AG10803 (cell line): ENCODE data around the gene CHMP6.
"Not testable (repeated sequence)": the region's sequence is repeated elsewhere in the genome, so short reads cannot be mapped to it uniquely, and the experiment has no call there.

ENCODE experiments used
- DNase-seq: peaks from one replicate; pipeline ENCODE4 v3.0.0; 2010; ENCODE audit warnings: low read depth
- H3K4me3 ChIP-seq: 2 replicates; pipeline ENCODE4 v1.5.1; 2011; ENCODE audit warnings: mild to moderate bottlenecking, low read length, control low read depth
- TF ChIP-seq, protein P1 (sequence below): conservative IDR thresholded peaks from 2 replicates; pipeline ENCODE4 v1.5.1; 2011; ENCODE audit warnings: mild to moderate bottlenecking, low read length, control low read depth, inconsistent platforms

The CHMP6 gene

DNA sequence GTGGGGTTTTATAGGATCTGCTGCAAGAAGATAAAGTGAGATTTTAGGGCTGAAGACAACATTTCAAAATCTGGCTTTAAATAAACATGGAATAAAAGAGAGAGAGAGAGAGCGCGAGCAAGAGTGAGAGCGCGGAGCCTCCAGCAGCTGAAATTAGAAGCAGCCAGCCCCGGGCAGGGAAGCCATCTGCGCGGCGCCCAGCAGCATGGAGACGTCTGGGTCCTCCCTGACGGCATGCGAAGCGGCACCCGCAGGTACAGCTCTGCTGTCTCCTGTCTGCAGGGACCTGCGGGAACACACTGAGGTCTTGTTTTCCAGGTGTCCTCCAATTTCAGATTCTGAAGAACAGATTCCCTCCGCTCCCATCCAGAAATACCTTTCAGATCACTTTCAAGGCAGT, 35.4 kb downstream of the CHMP6 start:
- no peak for DNase-seq
- no peak overlapping the region for H3K4me3 ChIP-seq
- TF ChIP-seq, protein P1, sequence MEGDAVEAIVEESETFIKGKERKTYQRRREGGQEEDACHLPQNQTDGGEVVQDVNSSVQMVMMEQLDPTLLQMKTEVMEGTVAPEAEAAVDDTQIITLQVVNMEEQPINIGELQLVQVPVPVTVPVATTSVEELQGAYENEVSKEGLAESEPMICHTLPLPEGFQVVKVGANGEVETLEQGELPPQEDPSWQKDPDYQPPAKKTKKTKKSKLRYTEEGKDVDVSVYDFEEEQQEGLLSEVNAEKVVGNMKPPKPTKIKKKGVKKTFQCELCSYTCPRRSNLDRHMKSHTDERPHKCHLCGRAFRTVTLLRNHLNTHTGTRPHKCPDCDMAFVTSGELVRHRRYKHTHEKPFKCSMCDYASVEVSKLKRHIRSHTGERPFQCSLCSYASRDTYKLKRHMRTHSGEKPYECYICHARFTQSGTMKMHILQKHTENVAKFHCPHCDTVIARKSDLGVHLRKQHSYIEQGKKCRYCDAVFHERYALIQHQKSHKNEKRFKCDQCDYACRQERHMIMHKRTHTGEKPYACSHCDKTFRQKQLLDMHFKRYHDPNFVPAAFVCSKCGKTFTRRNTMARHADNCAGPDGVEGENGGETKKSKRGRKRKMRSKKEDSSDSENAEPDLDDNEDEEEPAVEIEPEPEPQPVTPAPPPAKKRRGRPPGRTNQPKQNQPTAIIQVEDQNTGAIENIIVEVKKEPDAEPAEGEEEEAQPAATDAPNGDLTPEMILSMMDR: no peak

DNA sequence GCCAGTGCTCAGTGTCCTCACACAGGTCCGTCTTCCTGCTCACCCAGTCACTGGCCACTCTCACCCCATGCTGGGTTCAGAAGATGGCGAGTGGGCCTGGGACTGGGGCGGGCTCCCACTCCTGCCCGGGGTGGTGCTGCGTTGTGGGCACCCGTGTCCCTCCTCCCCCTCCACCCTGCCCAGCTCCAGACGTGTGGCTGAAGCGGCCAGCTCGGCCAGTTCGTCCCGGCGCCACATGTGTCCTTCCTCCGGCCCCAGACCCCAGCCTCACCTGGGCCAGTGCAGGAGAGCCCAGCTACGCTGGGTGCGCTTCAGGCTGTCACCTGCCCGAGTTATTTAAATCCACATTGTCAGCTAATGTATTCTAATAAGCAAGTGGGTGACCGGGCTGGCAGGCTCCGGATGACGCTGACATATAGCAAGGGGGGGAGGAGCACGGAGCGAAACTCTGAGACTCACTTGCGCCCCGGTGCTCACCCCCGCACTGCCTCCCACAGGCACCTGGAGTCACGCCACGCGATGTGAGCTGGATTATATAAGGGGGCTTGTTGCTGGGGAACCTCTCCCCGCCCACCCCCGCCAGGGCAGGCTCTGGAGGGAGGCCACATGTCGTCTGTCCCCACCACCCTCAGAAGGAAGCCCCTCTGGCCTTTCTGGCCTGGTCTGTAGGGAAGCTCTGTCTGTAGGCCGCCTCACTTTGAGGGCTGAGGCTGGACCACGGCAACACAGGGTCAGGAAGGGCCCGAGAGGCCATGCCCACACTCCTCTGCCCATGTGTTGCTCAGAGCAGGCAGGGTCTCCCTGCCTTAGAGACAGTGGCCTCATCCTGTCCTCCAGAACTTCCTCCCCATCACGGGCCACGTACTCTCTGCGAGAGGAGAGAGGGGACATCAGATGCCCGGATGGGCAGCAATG, 36.2 kb downstream of the CHMP6 start:
- no peak overlapping the region for H3K4me3 ChIP-seq
- no peak for DNase-seq
- TF ChIP-seq, protein P1: no peak

DNA sequence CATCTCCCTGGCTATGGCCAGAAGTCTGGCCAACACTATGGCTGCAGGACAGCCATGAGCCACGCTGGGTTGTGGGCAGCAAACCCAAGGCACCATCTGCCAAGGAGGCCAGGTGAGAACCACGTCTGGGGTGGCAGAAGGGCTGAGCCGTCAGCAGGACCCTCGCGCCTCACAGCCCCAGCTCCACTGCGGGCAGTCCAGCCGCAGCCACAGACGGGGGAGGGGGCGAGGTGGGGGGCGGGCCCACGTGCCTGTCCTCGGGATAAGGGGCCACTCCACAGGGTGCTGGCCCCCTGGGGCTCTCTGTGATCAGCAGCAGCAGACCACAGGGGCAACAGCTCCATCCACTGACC, 36.8 kb downstream of the CHMP6 start:
- TF ChIP-seq, protein P1: no peak
- no peak for DNase-seq
- H3K4me3 ChIP-seq: no peak overlapping the region

DNA sequence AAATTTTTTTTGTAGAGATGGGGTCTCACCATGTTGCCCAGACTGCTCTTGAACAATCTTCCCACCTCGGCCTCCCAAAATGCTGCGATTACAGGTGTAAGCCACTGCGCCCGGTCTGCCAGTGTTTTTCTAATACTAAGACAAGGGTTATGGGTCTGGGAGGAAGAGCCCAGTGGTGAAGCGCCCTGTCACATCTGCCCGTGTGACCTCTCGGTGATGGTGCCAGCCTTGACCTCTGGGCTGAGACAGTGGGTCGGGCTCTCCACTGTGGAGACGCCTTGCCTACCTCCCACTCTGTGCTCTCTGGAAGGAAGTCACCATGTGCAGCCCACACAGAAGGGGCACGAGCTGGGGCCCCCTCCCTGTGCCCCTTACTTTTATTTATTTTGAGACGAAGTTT, 38.2 kb downstream of the CHMP6 start:
- H3K4me3 ChIP-seq: no peak overlapping the region
- DNase-seq: no peak
- TF ChIP-seq, protein P1: no peak

DNA sequence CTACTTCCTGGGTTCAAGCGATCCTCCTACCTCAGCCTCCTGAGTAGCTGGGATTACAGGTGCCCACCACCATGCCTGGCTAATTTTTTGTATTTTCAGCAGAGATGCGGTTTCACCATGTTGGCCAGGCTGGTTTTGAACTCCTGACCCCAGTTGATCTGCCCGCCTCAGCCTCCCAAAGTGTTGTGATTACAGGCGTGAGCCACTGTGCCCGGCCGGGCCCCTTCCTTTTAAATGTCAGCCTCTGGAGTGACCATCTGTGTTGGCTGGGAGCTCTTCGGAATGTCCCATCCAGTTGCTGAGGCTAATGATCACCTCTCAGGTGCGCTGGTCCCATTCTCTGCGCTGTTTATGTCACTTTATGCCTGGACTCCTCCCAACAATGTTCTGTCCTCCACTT, 38.7 kb downstream of the CHMP6 start:
- not testable (repeated sequence) for DNase-seq

DNA sequence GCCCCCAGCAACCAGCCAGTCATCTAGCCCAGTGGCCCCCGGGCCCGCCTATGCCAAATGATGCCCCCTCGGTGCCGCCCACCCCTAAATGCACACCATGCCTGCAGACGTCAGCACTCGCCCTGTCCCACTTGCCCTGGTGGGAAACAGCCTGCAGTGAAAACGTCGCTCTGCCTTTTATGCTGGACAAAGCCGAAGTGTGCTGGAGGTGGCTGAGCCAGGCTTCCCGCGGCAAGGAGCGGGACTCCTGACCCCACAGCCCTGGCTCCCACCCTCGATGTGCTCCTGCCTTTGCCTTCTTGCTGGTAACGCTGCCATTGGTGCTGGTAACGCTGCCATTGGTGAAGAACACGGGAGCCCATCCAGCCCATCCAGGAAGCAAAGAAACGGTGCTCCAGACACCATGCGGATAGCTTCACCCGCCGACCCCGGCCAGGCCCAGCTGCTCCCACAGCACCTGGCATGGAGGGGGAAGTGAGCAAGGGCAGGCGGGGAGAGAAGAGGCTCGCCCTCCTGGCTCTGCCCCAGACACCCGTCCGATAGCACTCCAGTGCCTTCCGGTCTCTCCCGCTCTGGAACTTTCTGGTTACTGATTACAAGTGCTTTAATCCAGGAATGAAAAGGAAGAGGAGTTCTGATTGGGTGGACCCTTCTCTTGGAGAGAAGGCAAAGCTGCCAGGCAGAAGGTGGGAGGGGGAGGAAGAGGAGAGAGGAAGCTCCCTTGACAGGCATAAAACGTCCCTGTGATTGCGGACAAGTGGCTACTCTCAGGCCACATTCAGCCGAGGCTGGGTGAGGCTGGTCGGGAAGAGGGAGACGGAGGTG, 39.3 kb downstream of the CHMP6 start:
- H3K4me3 ChIP-seq: no peak overlapping the region
- TF ChIP-seq, protein P1: no peak
- no peak for DNase-seq

More for the DNA sequence above, 38.7 kb downstream of the CHMP6 start:
- not testable (repeated sequence) for H3K4me3 ChIP-seq

DNA sequence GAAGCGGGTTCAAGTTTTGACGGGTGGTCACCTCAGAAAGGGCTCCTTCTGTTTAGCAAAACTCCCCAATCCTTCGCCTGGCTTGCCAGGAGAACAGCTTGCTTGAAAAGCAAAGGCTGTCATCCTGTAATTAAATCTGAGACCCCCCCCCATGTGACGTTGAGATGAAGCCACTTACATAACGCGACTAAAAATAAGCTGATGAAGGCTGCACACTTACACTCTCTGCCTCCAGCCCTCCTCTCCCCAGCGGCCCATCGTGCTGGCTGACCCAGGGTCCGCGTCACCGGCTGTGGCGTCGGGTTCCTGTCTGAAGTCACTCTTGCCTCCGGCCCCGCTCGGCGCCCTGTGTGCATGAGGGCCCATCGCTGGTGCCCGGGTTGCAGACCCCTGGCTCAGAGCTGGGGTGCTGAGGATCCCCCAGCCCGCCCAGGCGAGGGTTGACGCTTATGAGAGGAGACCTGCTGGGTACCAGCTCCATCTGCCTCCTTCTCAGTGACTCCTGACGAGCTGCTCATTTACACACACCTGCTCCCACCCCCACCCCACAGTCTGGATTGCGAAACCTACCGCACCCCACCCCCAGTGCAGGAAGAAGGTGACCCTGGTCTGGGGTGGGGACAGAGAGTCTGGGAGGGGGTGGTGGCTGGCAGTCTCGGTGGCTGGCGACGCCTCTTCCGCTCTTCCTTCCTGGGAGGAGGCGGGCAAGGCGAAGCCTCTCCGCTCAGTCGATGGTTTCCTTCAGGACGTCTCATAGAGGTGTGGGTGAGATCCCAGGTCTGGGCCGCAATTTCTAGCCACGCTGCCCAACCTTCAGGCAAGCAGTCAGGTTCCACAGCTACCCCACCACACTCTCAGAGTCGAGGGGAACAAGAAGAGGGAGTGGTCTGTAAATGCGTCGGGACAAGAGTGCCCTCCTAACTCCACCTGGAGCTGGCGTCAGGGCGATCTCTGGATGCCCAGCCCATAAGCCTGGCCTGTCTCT, 40.2 kb downstream of the CHMP6 start:
- H3K4me3 ChIP-seq: no peak overlapping the region
- no peak for DNase-seq
- TF ChIP-seq, protein P1: no peak
